Activated T-helper 1 cell treated with Interleukin-2 at 50 U/mL for 16 hours (primary cell): ENCODE data around the gene CCL20.

Experiments
- DNase-seq: peaks from one replicate; pipeline ENCODE4 v3.0.0-alpha.2; 2020; ENCODE audit warnings: low read depth

The CCL20 gene

GRCh38 chr2:227804975-227805374 is 8.7 kb upstream of the CCL20 start:
- DNase-seq, result no peak

GRCh38 chr2:227805578-227805977 is 8.1 kb upstream of the CCL20 start:
- no peak for DNase-seq

- no peak for DNase-seq
Measured at GRCh38 chr2:227808936-227809335, 4.7 kb upstream of the CCL20 start.

GRCh38 chr2:227812001-227812400 is 1.6 kb upstream of the CCL20 start:
- no peak for DNase-seq

GRCh38 chr2:227813229-227813561 is 447 bp upstream of the CCL20 start:
- no peak for DNase-seq

GRCh38 chr2:227815066-227815465 is 1.4 kb downstream of the CCL20 start:
- no peak for DNase-seq

- DNase-seq, result no peak
Measured at GRCh38 chr2:227816507-227817294, 3.1 kb downstream of the CCL20 start.

GRCh38 chr2:227817336-227817735 is 3.7 kb downstream of the CCL20 start:
- no peak for DNase-seq

GRCh38 chr2:227817850-227818674 is 4.4 kb downstream of the CCL20 start:
- peak; percentile 11 for DNase-seq

GRCh38 chr2:227818675-227819397 is 5.2 kb downstream of the CCL20 start:
- DNase-seq, result no peak

GRCh38 chr2:227819398-227819697 is 5.7 kb downstream of the CCL20 start:
- no peak for DNase-seq

- DNase-seq, result no peak
Measured at GRCh38 chr2:227821043-227821942, 7.7 kb downstream of the CCL20 start.

GRCh38 chr2:227822416-227823003 is 8.9 kb downstream of the CCL20 start:
- no peak for DNase-seq

GRCh38 chr2:227823922-227824321 is 10.3 kb downstream of the CCL20 start:
- DNase-seq, result no peak

- no peak for DNase-seq
Measured at GRCh38 chr2:227824711-227825110, 11.1 kb downstream of the CCL20 start.

- no peak for DNase-seq
Measured at GRCh38 chr2:227826019-227826521, 12.4 kb downstream of the CCL20 start.

- no peak for DNase-seq
Measured at GRCh38 chr2:227826563-227826962, 12.9 kb downstream of the CCL20 start.

- no peak for DNase-seq
Measured at GRCh38 chr2:227827143-227827542, 13.5 kb downstream of the CCL20 start.

GRCh38 chr2:227828477-227828912 is 14.9 kb downstream of the CCL20 start:
- no peak for DNase-seq

GRCh38 chr2:227829337-227829736 is 15.7 kb downstream of the CCL20 start:
- DNase-seq, result no peak

- no peak for DNase-seq
Measured at GRCh38 chr2:227834423-227834822, 20.8 kb downstream of the CCL20 start.
